ENCODE measurements around the gene ATPAF2.
A peak's percentile ranks its signal among the peaks of the same experiment; 100 is the strongest.

ATPAF2 gene

GRCh38 chr17:17983376-17983775 lies 55.6 kb downstream of the ATPAF2 start:
- no peak for DNase-seq

- no peak for DNase-seq
Measured at GRCh38 chr17:17982801-17983200, 56.2 kb downstream of the ATPAF2 start.

GRCh38 chr17:17981330-17981729 lies 57.6 kb downstream of the ATPAF2 start:
- no peak for DNase-seq

GRCh38 chr17:17979778-17980177 lies 59.2 kb downstream of the ATPAF2 start:
- no peak for DNase-seq

- no peak for DNase-seq
Measured at GRCh38 chr17:17978481-17979424, 60.2 kb downstream of the ATPAF2 start.

GRCh38 chr17:17976931-17977570 lies 61.9 kb downstream of the ATPAF2 start:
- DNase-seq = no peak

- no peak for DNase-seq
Measured at GRCh38 chr17:17975436-17975835, 63.5 kb downstream of the ATPAF2 start.

- DNase-seq = no peak
Measured at GRCh38 chr17:17972952-17973254, 66.1 kb downstream of the ATPAF2 start.

- DNase-seq = peak; percentile 96
Measured at GRCh38 chr17:17972126-17972951, 66.6 kb downstream of the ATPAF2 start, which contains the start of the genes DRC3 and TOM1L2. Gene DRC3 (plus strand): TSS chr17:17972862. CDS start chr17:17977599, 4,737 bp downstream. Gene TOM1L2 (minus strand): TSS chr17:17972400. CDS start chr17:17972313, 87 bp downstream.

GRCh38 chr17:17971431-17972125 lies 67.4 kb downstream of the ATPAF2 start:
- DNase-seq = no peak

GRCh38 chr17:17970699-17971430 lies 68.1 kb downstream of the ATPAF2 start:
- no peak for DNase-seq
